Skeletal muscle cell (primary cell): Measurements from ENCODE around the gene PPP2R2D.

Experiments used
- DNase-seq: peaks from one replicate; pipeline ENCODE4 v3.0.0-alpha.2; 2010; ENCODE audit warnings: low read depth
- H3K4me3 ChIP-seq: 2 replicates; pipeline ENCODE4 v1.5.1; 2011; ENCODE audit warnings: low read depth, mild to moderate bottlenecking, control low read depth, low read length, moderate library complexity

The PPP2R2D gene

GRCh38 chr10:131865223-131865917 lies 35.4 kb upstream of the PPP2R2D start:
- DNase-seq: no peak
- H3K4me3 ChIP-seq: no peak overlapping the region

- no peak overlapping the region for H3K4me3 ChIP-seq
- DNase-seq: no peak
These were observed 34.1 kb upstream of the PPP2R2D start for GRCh38 chr10:131866673-131867072.

- no peak for DNase-seq
- no peak overlapping the region for H3K4me3 ChIP-seq
These were observed 32.4 kb upstream of the PPP2R2D start for GRCh38 chr10:131868436-131868835.

GRCh38 chr10:131869344-131869743 lies 31.5 kb upstream of the PPP2R2D start:
- DNase-seq: no peak
- H3K4me3 ChIP-seq: no peak overlapping the region

GRCh38 chr10:131870411-131870810 lies 30.4 kb upstream of the PPP2R2D start:
- no peak for DNase-seq
- no peak overlapping the region for H3K4me3 ChIP-seq

GRCh38 chr10:131870831-131871672 lies 29.8 kb upstream of the PPP2R2D start:
- H3K4me3 ChIP-seq: no peak overlapping the region
- DNase-seq: no peak

DNA sequence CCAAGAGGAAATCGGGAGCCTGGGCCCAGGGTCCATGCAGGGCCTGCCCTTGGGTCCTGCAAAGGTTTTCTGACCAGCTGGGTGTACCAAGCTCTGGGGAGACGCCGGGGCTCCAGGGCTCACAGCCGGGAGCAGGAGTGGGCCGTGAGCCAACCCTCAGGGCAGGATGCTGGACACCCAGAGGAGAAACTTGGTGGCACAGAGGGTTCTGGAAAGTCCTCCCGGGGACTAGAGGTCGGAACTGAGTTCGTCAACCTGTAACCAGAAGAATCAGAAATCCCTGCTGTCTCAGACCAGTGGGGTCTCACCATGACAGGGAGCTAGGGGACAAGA lies 29.2 kb upstream of the PPP2R2D start:
- no peak overlapping the region for H3K4me3 ChIP-seq
- no peak for DNase-seq

DNA sequence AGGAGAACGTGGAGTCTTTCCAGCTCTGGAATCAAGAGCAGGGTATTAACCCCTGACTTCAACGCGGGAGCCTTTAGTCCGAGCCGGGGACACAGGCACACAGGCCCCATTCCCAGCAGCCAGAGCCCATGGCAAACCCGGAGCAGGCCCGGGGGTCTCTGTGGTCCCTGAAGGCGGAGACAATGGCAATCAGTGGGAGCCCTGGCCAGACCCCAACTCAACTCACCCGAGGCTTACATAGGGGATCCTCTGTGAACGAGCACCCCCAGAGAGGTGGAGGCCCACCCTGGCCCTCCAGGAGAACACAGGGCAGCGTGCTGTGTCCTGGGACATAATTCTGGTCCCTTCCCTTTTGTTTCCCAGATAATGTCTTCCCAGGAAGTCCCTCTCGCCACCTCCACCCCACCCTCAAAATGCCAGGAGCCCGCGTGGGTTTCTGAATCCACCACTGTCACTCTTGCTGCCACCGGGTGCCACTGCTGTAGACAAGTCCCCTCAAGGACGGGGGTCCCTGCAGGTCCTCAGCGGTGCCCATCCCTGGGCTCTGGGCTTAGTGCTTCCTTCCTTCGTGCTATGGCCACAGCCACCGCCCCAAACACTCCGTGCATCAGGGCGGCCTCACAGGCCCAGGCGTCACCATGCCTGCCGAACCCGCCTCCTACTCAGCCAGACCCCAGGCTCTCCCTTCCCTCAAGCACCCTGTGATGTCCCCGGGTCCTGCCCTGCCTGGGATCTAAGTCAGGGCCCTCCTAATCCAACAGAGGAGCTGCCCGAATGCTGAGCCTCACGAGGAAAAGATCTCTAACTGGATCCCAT lies 28.6 kb upstream of the PPP2R2D start:
- no peak overlapping the region for H3K4me3 ChIP-seq
- DNase-seq: no peak

DNA sequence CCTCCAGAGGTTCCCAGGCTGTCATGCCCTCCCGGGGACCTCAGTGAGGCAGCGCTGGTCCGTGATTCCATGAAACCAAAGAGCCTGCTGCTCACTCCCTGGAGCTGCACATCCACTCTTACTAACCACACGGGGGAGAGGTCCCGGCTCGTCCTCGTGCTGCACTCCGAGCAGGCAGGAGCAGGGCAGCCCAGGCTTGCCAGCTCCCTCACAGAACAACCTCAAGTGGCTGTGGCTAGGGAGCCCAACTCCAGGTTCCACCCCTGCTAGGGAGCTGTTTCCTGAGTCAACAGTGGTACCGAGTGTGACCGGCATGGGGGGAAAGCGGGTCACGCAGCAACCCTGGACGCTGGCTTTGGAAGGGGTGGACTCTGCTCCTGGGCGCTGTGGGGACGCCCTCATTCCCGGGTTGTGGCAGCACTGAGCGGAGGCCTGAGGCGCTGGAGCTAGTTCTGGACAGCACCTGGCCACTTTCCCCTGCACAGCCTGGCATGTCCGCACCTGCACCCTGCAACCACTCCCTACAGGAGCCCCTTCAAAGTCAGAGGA lies 27.9 kb upstream of the PPP2R2D start:
- no peak for DNase-seq
- no peak overlapping the region for H3K4me3 ChIP-seq

DNA sequence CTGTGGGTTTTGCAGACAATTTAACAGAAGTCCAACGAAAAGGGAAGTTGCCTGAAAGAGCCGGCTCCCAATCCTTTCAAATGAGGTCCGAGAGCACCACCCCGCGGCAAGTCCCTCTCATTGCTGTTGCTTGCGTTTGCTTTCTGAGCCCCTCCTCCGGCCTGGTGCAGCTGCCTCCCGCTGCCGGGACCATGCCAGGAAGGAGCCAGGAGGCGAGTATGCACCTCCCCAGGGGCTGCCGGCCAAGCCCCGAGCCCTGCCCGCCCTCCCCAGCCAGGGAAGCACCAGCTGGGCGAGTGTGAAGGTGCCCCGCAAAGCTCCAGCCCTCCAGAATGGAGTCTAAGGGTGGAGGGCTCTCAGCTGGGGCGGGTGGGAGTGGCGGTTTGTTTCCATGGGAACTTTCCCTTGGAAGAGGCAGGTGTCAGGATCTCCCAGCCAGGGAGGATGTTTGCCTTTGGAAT lies 25.8 kb upstream of the PPP2R2D start:
- peak; percentile 31 for DNase-seq
- no peak overlapping the region for H3K4me3 ChIP-seq

GRCh38 chr10:131875501-131875900 lies 25.3 kb upstream of the PPP2R2D start:
- no peak for DNase-seq
- no peak overlapping the region for H3K4me3 ChIP-seq

GRCh38 chr10:131876017-131876416 lies 24.8 kb upstream of the PPP2R2D start:
- no peak for DNase-seq
- H3K4me3 ChIP-seq: no peak overlapping the region

- DNase-seq: no peak
These were observed 24.3 kb upstream of the PPP2R2D start for GRCh38 chr10:131876508-131876907.

GRCh38 chr10:131880016-131880590 lies 20.7 kb upstream of the PPP2R2D start:
- DNase-seq: no peak
- H3K4me3 ChIP-seq: no peak overlapping the region

More at GRCh38 chr10:131876508-131876907, 24.3 kb upstream of the PPP2R2D start:
- H3K4me3 ChIP-seq: no peak overlapping the region

- no peak for DNase-seq
- no peak overlapping the region for H3K4me3 ChIP-seq
These were observed 19.5 kb upstream of the PPP2R2D start for GRCh38 chr10:131881104-131881880.

DNA sequence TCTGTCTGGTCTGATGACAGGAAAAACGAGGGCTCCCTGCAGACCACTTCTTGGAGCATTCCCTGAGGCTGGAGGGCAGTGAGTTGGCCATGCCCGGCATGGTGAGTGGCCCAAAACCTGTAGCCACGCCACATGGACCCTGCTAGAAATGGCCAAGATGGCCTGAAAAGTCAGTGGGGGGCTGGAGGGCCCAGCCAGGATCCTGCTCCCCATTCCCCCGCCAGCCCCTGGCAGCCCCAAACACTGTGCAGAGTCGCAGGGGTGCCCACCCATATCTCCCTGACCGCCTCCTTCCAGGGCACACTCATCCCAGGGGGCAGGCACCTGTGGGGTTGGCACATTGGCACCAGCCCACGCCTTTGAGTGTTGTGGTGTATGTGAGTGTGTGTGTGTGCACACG lies 18.7 kb upstream of the PPP2R2D start:
- no peak for DNase-seq
- no peak overlapping the region for H3K4me3 ChIP-seq

DNA sequence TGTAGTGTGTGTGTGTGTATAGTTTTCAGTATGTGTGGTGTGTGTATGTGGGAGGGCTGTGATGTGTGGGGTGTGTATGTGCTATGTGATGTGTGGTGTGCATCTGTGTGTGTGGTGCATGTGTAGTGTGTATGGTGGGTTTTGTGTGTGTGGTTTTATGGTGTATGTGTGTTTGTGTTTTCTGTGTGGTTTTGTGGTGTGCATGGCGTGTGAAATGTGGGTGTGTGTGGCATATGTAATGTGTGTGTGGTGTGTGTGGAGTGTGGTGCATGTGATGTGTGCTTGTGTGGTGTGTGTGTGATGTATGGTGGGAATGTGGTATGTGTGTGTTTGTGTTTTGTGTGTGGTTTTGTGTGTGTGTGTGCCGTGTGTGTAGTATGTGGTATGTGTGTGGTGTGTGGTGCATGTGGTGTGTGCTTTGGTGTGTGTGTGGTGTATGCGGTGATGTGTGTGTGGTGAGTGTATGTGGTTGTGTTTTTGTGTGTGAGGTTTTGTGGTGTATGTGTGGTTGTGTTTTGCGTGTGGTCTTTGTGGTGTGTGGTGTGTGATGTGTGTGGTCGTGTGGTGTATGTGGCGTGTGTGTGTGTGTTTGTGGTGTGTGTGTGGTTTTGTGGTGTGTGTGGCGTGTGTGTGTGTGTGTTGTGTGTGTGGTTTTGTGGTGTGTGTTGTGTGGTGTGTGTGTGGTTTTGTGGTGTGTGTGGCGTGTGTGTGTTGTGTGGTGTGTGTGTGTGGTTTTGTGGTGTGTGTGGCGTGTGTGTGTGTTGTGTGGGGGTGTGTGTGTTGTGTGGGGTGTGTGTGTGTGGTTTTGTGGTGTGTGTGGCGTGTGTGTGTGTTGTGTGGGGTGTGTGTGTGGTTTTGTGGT lies 18.0 kb upstream of the PPP2R2D start:
- DNase-seq: no peak
- no peak overlapping the region for H3K4me3 ChIP-seq
